Stomach (tissue), 4 donors: Measurements from ENCODE around the gene KRT14.

Source experiments
- EP300 ChIP-seq: sonication (generic); formaldehyde crosslinking; IDR thresholded peaks from one replicate; pipeline ENCODE4 v1.6.1; 2017; ENCODE audit warnings: antibody characterized with exemption
- POLR2A ChIP-seq, 4 donors: fragments of 450-650 bp; IDR thresholded peaks; one replicate each; pipeline ENCODE4 v1.6.1; 2016; ENCODE audit warnings: antibody characterized with exemption in 4 of 4, control low read depth in 2 of 4, mild to moderate bottlenecking in 1 of 4, moderate library complexity in 1 of 4
- POLR2AphosphoS5 ChIP-seq, 3 donors: sonication (generic); formaldehyde crosslinking; IDR thresholded peaks; one replicate each; pipeline ENCODE4 v1.6.1; 2016; ENCODE audit warnings: antibody characterized with exemption in 3 of 3
- TF ChIP-seq, protein P1 (sequence below), 7 experiments: fragments of 450-650 bp in 4 of 7; fragments of 200-600 bp in 3 of 7; sonication (generic) in 3 of 7; IDR thresholded peaks; one replicate each; pipeline ENCODE4 v1.5.1; 2016 to 2019; ENCODE audit warnings: antibody characterized with exemption in 7 of 7, control low read depth in 2 of 7, mild to moderate bottlenecking in 1 of 7

GRCh38 chr17:41536741-41537613 is 49.7 kb downstream of the KRT14 start:
- TF ChIP-seq, protein P1, sequence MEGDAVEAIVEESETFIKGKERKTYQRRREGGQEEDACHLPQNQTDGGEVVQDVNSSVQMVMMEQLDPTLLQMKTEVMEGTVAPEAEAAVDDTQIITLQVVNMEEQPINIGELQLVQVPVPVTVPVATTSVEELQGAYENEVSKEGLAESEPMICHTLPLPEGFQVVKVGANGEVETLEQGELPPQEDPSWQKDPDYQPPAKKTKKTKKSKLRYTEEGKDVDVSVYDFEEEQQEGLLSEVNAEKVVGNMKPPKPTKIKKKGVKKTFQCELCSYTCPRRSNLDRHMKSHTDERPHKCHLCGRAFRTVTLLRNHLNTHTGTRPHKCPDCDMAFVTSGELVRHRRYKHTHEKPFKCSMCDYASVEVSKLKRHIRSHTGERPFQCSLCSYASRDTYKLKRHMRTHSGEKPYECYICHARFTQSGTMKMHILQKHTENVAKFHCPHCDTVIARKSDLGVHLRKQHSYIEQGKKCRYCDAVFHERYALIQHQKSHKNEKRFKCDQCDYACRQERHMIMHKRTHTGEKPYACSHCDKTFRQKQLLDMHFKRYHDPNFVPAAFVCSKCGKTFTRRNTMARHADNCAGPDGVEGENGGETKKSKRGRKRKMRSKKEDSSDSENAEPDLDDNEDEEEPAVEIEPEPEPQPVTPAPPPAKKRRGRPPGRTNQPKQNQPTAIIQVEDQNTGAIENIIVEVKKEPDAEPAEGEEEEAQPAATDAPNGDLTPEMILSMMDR (IDR thresholded peaks at IDR 0.05) = no peak
- TF ChIP-seq POLR2AphosphoS5 (IDR thresholded peaks at IDR 0.05) (no peak), POLR2A (IDR thresholded peaks at IDR 0.05) (no peak), EP300 (no peak)
